Kidney glomerular epithelial cell (primary cell): ENCODE data around the gene MCM9.

ENCODE experiments used
- DNase-seq: peaks from one replicate; lab custom pipeline; 2025; lab: John Stamatoyannopoulos, UW

Gene MCM9

DNA sequence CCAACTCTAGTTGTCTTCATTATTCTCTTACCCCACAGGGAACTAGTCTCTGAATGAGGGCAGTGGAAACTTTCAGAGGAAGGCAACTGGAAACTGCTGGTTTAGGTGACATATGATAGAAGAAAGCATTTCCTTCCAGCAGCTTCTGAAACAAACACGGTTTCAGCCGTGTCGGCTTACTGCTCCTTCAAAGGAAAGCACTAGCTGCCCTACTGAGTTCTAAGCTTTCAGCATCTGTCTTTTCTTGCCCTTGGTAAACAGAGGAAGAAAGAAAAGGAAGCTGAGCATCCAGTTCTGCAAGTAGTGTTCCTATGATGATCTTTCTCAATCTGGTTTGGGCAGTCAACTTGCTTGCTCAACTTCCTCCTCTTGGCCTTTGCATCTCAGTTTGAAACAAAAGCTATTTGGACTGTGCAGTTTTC is 166.0 kb downstream of the MCM9 start:
- DNase-seq, result no peak

DNA sequence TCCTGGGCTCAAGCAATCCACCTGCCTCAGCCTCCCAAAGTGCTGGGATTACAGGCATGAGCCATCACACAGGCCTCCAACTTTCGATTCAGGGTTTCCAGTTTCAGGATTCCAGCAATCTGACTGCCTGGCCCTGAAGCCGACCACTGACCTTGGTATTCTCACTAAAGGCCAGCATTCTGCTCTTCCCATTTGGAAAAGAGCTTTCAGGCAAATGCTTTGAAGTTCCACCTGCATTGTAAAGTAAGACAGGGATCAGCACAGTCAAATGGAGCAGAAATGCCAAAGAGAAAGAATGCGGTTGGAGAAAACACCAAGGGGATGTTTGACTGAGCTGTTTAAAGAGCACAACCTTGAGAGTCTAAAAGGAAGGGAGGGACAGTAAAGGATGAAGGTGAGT is 166.5 kb downstream of the MCM9 start:
- no peak for DNase-seq

DNA sequence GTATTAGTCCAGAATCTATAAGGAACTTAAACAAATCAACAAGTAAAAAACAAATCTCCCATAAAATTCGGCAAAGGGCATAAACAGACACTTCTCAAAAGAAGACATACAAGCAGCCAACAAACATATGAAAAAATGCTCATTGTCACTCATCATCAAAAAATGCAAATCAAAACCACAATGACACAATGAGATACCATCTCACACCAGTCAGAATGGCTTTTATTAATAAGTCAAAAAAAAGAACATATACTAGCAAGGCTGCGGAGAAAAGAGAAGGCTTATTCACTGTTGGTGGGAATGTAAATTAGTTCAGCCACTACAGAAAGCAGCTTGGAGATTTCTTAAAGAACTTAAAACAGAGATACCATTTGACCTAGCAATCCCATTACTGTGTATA is 169.6 kb downstream of the MCM9 start:
- DNase-seq, result peak; percentile 18

DNA sequence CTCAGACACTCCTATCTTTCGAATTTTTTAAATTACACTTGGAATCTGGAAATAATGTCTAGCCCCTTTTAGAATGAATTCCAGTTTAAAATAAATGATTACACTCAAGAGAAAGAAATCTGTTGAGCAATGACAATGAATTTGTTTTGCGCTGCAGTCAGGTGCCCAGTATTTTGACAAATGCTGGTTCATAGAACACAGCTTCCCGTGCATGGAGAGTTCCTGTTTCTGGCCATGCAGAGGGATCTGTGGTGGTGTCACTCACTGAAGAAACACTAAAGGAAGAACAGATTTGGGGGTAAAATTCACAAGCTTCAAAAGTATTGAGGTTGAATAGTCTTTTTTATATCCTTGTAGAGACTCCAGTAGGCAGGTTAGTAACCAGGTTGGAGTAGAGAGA is 170.2 kb downstream of the MCM9 start:
- no peak for DNase-seq
